ENCODE measurements around the gene SLC38A8. TPM values are rescaled to one million over a fixed set of nuclear protein-coding genes. Genes with fewer than 3 reads are reported as not detected.

SLC38A8 gene
- total RNA-seq, 1 experiment from 2014 or later = not detected

GRCh38 chr16:84000989-84001642, 41.5 kb downstream of the SLC38A8 start:
- DNase-seq (ENCODE audit: low read depth) = peak; percentile 19

DNA sequence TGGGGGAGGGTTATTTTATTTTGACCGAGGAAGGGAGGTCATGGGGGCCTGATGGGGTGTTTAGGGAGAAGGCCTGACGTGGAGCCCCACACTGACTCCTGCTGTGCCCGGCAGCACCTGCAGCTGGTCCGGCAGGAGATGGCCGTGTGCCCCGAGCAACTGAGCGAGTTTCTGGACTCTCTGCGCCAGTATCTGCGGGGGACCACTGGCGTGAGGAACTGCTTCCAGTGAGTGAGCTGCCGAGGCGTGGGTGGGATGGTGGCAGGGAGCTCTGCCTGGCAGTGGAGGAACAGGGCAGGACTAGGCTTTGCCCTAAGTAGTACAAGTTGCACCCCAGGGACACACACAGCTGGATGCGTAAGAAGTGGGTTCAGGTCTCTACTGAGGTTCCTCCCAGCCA, 44.5 kb downstream of the SLC38A8 start:
- no peak for DNase-seq (ENCODE audit: low read depth)

DNA sequence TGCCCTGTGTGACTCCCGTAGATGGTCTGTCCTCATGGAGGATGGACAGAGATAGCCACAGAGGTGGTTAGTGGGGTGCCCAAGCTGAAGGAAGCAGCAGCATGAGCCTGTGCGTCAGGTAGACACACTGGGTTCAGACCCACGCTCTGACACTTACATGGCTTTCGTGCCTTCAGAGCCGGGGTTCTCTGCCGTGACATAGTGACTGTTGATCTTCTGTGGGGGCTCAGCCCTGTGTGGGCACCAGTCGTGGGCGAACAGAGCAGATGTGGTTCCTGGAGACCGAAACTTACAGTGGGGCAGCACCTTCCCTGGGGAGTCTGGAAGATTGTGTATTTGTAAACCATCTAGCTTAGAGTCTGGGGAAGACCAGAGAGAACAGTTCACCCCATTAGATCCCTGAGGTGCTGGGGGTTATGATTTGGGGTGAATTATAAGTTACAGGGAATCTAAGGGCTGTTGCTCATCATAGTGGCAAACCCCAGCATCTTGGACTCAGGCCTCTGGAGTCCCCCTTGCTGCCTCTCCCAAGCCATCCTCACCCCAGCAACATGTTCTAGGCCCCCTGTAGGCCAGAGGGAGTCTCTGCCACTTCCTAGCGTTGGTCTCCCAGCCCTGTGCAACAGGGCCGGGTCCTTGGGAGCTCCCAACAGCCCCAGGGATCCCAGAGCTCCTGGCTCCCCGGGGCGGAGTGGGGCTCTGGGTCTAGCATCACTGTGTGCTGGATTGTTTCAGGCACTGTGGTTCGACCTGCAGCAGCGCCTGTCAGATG, 45.9 kb downstream of the SLC38A8 start:
- no peak for DNase-seq (ENCODE audit: low read depth)

GRCh38 chr16:83995754-83996153, 46.8 kb downstream of the SLC38A8 start:
- DNase-seq (ENCODE audit: low read depth) = no peak

GRCh38 chr16:83994703-83995102, 47.9 kb downstream of the SLC38A8 start:
- no peak for DNase-seq (ENCODE audit: low read depth)

DNA sequence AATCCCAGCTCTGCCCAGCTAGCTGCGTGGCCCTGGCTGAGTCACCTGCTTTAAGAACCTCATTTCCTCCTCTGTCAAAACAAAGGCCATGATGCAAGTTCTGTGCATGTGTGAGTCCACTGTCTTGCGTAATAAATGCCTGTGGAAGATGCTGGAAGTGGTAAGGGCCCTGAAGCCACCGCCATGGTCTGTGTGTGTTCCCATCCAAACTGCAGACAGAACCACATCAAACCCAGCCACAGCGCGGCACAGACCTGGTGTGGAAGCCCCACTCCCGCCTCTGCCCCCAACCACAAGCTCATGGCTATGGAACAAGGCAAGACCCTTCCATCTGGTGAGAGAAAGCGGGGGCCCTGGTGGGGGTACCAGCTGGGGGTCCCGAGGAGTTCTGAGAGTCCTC, 48.5 kb downstream of the SLC38A8 start:
- DNase-seq (ENCODE audit: low read depth) = peak; percentile 69

DNA sequence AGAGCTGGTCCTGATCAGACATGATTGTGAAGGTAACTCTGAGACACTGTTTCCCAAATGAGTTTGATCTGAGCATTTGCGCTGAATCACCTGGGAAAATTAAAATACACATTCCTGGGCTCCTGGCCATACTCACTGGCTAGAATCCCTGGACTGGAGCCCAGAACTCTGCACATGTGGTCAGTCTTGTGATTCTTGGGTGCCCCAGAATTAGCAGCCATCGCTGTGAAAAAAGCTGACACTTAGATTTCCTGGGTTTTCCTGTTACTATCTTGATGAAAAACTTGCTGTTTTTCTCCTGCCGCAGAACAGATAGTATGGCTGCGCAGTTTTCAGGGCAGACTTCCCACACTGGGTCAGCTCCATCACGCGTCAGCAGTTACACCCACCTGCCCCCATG, 50.0 kb downstream of the SLC38A8 start:
- DNase-seq (ENCODE audit: low read depth) = peak; percentile 27

- DNase-seq (ENCODE audit: low read depth) = no peak
These were observed 52.1 kb downstream of the SLC38A8 start for GRCh38 chr16:83990492-83990891.

- DNase-seq (ENCODE audit: low read depth) = no peak
These were observed 53.3 kb downstream of the SLC38A8 start for GRCh38 chr16:83989300-83989699.

- DNase-seq (ENCODE audit: low read depth) = no peak
These were observed 59.1 kb downstream of the SLC38A8 start for GRCh38 chr16:83983491-83983890.

- no peak for DNase-seq (ENCODE audit: low read depth)
These were observed 60.8 kb downstream of the SLC38A8 start for GRCh38 chr16:83981799-83982198.

GRCh38 chr16:83980794-83981193, 61.8 kb downstream of the SLC38A8 start:
- DNase-seq (ENCODE audit: low read depth) = no peak

- DNase-seq (ENCODE audit: low read depth) = no peak
These were observed 63.2 kb downstream of the SLC38A8 start for GRCh38 chr16:83979441-83979840.

- DNase-seq (ENCODE audit: low read depth) = no peak
These were observed 64.1 kb downstream of the SLC38A8 start for GRCh38 chr16:83978401-83978904.

GRCh38 chr16:83977056-83977815, 65.4 kb downstream of the SLC38A8 start:
- DNase-seq (ENCODE audit: low read depth) = no peak

DNA sequence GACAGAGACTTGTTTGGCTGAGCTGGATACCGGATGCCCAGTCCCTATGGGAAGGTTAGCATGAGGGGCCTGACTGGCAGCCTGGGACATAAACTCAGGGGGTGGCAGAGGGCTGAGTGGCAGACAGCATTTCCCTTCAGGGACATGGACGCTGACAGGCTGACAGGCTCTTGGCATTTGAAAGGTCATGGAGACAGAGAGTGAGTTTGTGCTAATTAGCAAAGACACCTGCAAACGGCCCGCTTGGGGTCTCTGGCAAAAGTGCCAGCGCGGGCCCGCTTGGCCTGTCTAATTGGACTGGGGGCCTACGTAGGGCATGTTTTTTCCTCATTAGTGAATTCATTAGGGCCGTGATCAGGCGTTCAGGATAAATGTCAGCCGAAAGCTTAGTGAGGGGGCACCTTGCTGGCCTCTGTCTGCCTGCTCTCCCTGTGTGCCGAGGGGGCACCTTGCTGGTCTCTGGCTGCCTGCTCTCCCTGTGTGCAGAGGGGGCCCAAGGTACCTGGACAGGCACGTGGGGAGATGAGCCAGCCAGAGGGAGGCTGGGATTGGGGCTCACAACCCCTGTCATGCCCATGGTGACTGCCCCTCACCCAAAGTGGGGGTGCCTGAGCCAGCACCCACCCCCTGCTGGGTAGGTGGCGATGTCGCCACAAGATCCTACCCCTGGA, 66.9 kb downstream of the SLC38A8 start:
- DNase-seq (ENCODE audit: low read depth) = no peak

DNA sequence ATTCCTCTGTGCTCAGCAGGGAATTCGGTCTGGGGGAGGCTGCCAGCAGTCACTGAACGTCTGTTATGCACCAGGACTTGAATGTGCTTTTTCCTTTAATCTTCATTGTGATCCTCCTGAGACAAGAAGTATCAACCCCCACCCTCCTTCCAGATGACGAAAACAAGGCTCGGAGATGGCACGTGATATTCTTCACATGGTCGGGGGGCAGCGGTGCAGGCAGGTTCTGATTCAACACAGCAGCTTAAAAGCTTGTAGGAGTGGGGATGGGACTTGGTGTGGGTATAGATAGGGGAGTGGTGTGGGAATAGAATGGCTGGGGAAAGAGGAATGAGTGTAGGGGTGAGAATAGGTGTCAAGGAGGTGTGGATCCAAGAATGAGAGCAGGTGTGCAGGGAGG, 68.1 kb downstream of the SLC38A8 start:
- no peak for DNase-seq (ENCODE audit: low read depth)

DNA sequence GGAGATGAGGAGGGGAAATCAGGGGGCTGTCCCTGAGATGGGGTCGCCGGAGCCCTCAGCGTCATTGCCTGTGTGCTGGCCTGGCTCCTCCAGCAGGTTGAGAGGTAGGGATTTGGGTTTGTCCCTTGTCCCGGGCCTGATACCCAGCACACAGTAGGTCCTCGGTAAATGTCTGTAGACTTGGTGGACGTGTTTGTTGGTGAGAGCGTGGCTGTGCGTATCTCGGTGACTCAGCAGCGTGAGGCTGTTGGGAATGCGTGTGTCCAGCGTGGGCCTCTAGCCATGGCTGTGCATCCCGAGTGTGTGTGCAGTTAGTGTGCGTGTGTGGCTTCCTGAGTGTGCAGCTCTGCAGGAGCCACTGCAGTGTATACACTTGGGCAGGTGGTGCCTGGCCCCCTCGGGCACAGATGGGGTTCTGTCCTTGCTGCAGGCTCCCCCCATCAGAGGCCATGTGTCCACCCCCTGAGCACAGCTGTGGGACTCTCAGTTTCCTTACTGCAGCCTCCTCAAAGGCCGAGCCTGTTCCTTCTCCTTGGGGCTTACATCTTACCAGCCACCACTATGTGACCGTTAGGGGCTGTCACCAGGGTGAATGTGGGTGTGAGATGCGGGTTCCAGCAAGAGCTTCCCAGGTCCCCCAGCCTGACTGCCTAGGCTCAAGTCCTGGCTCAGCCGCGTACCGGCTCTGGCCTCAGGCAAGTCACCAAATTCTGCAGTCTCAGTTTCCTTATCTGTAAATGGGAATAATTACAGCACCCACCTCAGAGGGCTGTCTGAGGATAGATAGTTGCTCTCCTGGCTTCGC, 68.8 kb downstream of the SLC38A8 start:
- DNase-seq (ENCODE audit: low read depth) = no peak

DNA sequence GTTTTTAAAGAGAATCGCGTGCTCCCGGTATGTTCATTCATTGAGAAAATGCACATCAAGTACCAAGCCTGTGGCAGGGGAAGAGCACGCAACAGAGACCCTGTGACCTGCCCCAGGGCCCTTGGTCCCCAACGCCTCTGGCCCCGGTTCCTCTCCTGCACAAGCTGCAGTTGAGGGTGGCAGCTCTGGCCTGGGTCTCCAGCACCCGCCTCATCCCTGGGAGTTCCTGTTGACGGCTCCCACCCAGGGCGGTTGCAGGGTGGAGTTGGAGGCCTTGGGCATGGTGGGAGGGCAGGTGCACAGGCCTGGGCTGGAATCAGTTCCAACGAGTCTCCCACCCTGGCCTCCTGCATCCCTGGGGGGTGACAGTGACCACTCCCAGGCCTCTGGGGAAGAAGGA, 69.5 kb downstream of the SLC38A8 start:
- DNase-seq (ENCODE audit: low read depth) = no peak

GRCh38 chr16:83972256-83973008, 70.2 kb downstream of the SLC38A8 start:
- no peak for DNase-seq (ENCODE audit: low read depth)

All from Daoy (cell line).